ENCODE measurements around the gene EVI5L. TPM values are rescaled to one million over a fixed set of nuclear protein-coding genes. Genes with fewer than 3 reads are reported as not detected.

Gene EVI5L
- polyA plus RNA-seq, 1 donor from 2014 or later, result 50.6 TPM

DNA sequence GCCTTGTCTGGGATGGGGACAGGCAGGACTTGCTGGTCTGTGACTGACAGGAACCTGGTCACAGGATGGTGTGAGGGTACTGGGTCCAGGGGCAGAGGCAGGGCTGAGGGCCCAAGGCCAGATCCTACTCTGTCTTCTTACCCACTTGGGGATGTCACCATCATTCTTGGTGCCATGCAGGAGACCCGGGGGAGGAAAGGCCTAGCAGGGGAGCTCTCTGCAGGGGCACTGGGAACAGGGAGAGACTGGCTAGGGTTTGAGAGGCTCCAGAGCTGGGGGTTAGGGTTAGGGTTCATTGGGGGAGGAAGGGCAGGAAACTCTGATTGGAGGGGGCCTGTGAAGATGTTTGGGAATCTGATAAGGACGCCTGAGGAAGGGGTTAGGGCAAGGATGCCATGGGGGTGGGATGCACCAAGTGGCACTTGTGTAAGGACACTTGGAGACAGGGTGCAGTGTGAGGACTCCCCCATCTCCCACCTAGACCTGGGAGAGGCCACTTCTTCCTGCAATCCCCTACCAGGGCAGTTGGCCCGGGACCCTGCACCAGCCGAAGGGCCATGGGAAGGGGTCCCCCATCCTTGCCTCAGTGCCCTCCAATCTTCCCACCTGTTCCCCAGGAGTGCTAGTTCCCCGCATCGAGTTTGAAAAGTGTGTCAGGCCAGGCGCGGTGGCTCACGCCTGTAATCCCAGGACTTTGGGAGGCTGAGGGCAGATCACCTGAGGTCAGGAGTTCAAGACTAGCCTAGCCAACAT, 37.2 kb downstream of the EVI5L start:
- Histone ChIP-seq H2AFZ (ENCODE audit: low read depth, low read length) (no peak overlapping the region), H3K9me3 (ENCODE audit: low read length) (no peaks in the 10 kb centered on the region), H3K36me3 (ENCODE audit: insufficient read depth, low read length) (no peaks in the 10 kb centered on the region), H3K4me3 (ENCODE audit: low read length) (no peak overlapping the region), H3K4me2 (ENCODE audit: low read length) (no peak overlapping the region), H3K27me3 (ENCODE audit: insufficient read depth, low read depth, low read length) (no peaks in the 10 kb centered on the region), H3F3A (ENCODE audit: insufficient read depth, low read length, poor library complexity, severe bottlenecking) (no peaks in the 10 kb centered on the region), H4K20me1 (ENCODE audit: insufficient read depth) (no peaks in the 10 kb centered on the region), H3K9me2 (ENCODE audit: insufficient read depth, low read length) (no peaks in the 10 kb centered on the region), H3K9ac (ENCODE audit: low read length) (no peak overlapping the region), H3K27ac (ENCODE audit: low read length) (no peak overlapping the region), H3K79me2 (replicated peaks; ENCODE audit: insufficient read depth, low read length) (no peaks in the 10 kb centered on the region)
- no peak for TF ChIP-seq MXI1 (conservative IDR thresholded peaks at IDR 0.05; ENCODE audit: poor library complexity, severe bottlenecking)
- TF ChIP-seq SMC3 (conservative IDR thresholded peaks at IDR 0.05; ENCODE audit: poor library complexity), result no peak
- TF ChIP-seq CTCF (IDR thresholded peaks at IDR 0.05; ENCODE audit: poor library complexity, severe bottlenecking), result no peak
- TF ChIP-seq, protein P1, sequence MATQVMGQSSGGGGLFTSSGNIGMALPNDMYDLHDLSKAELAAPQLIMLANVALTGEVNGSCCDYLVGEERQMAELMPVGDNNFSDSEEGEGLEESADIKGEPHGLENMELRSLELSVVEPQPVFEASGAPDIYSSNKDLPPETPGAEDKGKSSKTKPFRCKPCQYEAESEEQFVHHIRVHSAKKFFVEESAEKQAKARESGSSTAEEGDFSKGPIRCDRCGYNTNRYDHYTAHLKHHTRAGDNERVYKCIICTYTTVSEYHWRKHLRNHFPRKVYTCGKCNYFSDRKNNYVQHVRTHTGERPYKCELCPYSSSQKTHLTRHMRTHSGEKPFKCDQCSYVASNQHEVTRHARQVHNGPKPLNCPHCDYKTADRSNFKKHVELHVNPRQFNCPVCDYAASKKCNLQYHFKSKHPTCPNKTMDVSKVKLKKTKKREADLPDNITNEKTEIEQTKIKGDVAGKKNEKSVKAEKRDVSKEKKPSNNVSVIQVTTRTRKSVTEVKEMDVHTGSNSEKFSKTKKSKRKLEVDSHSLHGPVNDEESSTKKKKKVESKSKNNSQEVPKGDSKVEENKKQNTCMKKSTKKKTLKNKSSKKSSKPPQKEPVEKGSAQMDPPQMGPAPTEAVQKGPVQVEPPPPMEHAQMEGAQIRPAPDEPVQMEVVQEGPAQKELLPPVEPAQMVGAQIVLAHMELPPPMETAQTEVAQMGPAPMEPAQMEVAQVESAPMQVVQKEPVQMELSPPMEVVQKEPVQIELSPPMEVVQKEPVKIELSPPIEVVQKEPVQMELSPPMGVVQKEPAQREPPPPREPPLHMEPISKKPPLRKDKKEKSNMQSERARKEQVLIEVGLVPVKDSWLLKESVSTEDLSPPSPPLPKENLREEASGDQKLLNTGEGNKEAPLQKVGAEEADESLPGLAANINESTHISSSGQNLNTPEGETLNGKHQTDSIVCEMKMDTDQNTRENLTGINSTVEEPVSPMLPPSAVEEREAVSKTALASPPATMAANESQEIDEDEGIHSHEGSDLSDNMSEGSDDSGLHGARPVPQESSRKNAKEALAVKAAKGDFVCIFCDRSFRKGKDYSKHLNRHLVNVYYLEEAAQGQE (IDR thresholded peaks at IDR 0.05; ENCODE audit: borderline replicate concordance), result no peak
- TF ChIP-seq EP300 (conservative IDR thresholded peaks at IDR 0.05; ENCODE audit: poor library complexity, severe bottlenecking), result no peak
- no peak for TF ChIP-seq TAF1 (IDR thresholded peaks at IDR 0.05; ENCODE audit: low read depth)
- TF ChIP-seq POLR2AphosphoS5 (IDR thresholded peaks at IDR 0.05), result no peak
- no peak for TF ChIP-seq RAD21 (conservative IDR thresholded peaks at IDR 0.05)
- TF ChIP-seq EZH2 (IDR thresholded peaks at IDR 0.05; ENCODE audit: borderline replicate concordance, insufficient read depth, low read length, poor library complexity, severe bottlenecking), result no peak

DNA sequence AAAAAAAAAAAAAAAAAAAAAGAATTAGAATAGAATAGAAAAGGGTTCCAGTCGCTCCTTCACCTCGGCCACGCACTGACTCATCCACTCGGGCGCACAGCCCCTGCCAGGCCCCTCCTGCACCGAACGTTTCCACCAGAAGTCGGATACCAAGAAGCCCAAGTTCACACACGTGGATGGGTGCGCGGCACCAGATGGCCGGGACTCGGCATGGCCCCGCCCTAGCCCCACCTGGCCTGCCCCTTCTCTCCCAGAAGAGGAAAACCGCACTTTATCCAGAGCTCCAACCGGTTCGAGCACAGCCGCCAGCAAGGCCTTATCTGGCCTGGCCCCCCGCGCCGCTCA, 38.3 kb downstream of the EVI5L start:
- Histone ChIP-seq H3K27me3 (ENCODE audit: insufficient read depth, low read depth, low read length) (no peaks in the 10 kb centered on the region), H3K9me2 (ENCODE audit: insufficient read depth, low read length) (no peaks in the 10 kb centered on the region), H3K4me3 (ENCODE audit: low read length) (no peak overlapping the region), H3K36me3 (ENCODE audit: insufficient read depth, low read length) (no peaks in the 10 kb centered on the region), H3K27ac (ENCODE audit: low read length) (no peak overlapping the region), H2AFZ (ENCODE audit: low read depth, low read length) (no peak overlapping the region), H4K20me1 (ENCODE audit: insufficient read depth) (no peaks in the 10 kb centered on the region), H3F3A (ENCODE audit: insufficient read depth, low read length, poor library complexity, severe bottlenecking) (peaks cover 5% of the 10 kb centered on the region), H3K4me2 (ENCODE audit: low read length) (no peak overlapping the region), H3K79me2 (replicated peaks; ENCODE audit: insufficient read depth, low read length) (peaks cover 6% of the 10 kb centered on the region), H3K9ac (ENCODE audit: low read length) (no peak overlapping the region), H3K9me3 (ENCODE audit: low read length) (no peaks in the 10 kb centered on the region)
- TF ChIP-seq TAF1 (IDR thresholded peaks at IDR 0.05; ENCODE audit: low read depth), result no peak
- TF ChIP-seq RAD21 (conservative IDR thresholded peaks at IDR 0.05), result no peak
- no peak for TF ChIP-seq CTCF (IDR thresholded peaks at IDR 0.05; ENCODE audit: poor library complexity, severe bottlenecking)
- TF ChIP-seq MXI1 (conservative IDR thresholded peaks at IDR 0.05; ENCODE audit: poor library complexity, severe bottlenecking), result no peak
- TF ChIP-seq, protein P1 (IDR thresholded peaks at IDR 0.05; ENCODE audit: borderline replicate concordance), result no peak
- TF ChIP-seq POLR2AphosphoS5 (IDR thresholded peaks at IDR 0.05), result no peak
- no peak for TF ChIP-seq EP300 (conservative IDR thresholded peaks at IDR 0.05; ENCODE audit: poor library complexity, severe bottlenecking)
